Left lung (tissue), 10 donors: ENCODE results near the gene FYTTD1. TPM values are rescaled to one million over a fixed set of nuclear protein-coding genes. Genes with fewer than 3 reads are reported as not detected.

Experiments
- ATAC-seq: fragments of 200-7000 bp; cut with Tn5 transposase; one replicate; pipeline ENCODE4 v1.9.1; 2020; ENCODE audit warnings: moderate library complexity
- DNase-seq, 4 donors: peaks; one replicate each; pipeline ENCODE4 v3.0.0-alpha.2; 2013 to 2020
- H3K27ac ChIP-seq, 2 donors: fragments of 200-600 bp; sonication (generic) in 1 of 2; one replicate each; pipeline versions ENCODE4 v1.5.0 to v1.8.0; 2020 to 2021
- H3K27me3 ChIP-seq, 2 donors: fragments of 200-600 bp; sonication (generic) in 1 of 2; one replicate each; pipeline versions ENCODE4 v1.5.0 to v1.8.0; 2020 to 2021
- H3K36me3 ChIP-seq, 2 donors: fragments of 200-600 bp; sonication (generic) in 1 of 2; one replicate each; pipeline versions ENCODE4 v1.5.0 to v1.8.0; 2020 to 2021
- H3K4me1 ChIP-seq, 2 donors: fragments of 200-600 bp; one replicate each; pipeline ENCODE4 v1.8.0; 2021
- H3K4me3 ChIP-seq, 2 donors: fragments of 200-600 bp; sonication (generic) in 1 of 2; one replicate each; pipeline versions ENCODE4 v1.5.0 to v1.8.0; 2020 to 2021; ENCODE audit warnings: mild to moderate bottlenecking in 1 of 2
- H3K9me3 ChIP-seq, 2 donors: fragments of 200-600 bp; sonication (generic) in 1 of 2; one replicate each; pipeline versions ENCODE4 v1.5.0 to v1.8.0; 2020 to 2021
- intact Hi-C, 2 donors: fragments of 100-400 bp; cut with DNase I; formaldehyde crosslinking; loops; one replicate each; pipeline versions ENCODE4 v1.11.2 to v1.14.2; 2022
- polyA plus RNA-seq, 6 donors: library from polyadenylated mRNA; unstranded; fragments of 120-200 nt; gene quantifications; one replicate each; pipeline ENCODE4 v1.2.1, GENCODE V29; 2013; ENCODE audit not compliant: insufficient read length in 6 of 6
- total RNA-seq, 2 donors: library from RNA; stranded (reverse); fragmentation: NEBNext Ultra II Directional; extraction: Animal tissue kit (Norgen Biotek cat#: 25700); gene quantifications; one replicate each; pipeline ENCODE4 v1.2.1, GENCODE V29; 2021
- TF ChIP-seq, protein P1 (sequence below), 2 donors: fragments of 200-600 bp; sonication (generic) in 1 of 2; IDR thresholded peaks; one replicate each; pipeline versions ENCODE4 v1.5.0 to v1.8.0; 2021; ENCODE audit warnings: antibody characterized with exemption in 2 of 2
- donor health status: DM: no; HTN: yes; CAD: no.
- donor health status: DM: no; HTN: no; CAD: no.

Gene FYTTD1
- total and polyA plus RNA-seq, 8 donors, result 46.8 to 115 (median 92.4) TPM

DNA sequence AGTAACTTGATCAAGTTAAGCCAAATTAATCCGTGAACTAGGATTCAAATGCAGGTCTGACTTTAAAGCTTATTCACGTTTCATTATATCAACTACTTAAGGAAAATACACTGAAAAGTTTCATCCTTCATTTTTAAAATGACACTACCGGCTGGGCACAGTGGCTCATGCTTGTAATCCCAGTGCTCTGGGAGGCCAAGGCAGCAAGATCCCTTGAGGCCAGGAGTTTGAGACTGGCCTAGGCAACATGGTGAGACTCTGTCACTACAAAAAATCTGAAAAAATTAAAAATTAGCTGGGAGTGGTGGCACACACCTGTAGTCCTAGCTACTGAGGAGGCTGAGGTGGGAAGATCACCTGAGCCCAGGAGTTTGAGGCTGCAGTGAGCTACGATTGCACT, 16.6 kb upstream of the FYTTD1 start:
- Histone ChIP-seq H3K27me3 (no peaks in the 10 kb centered on the region), H3K36me3 (no peaks in the 10 kb centered on the region), H3K4me3 (no peak overlapping the region), H3K27ac (no peak overlapping the region), H3K4me1 (peaks cover 11 to 37% of the 10 kb centered on the region in 2 donors), H3K9me3 (no peaks in the 10 kb centered on the region)
- TF ChIP-seq, protein P1, sequence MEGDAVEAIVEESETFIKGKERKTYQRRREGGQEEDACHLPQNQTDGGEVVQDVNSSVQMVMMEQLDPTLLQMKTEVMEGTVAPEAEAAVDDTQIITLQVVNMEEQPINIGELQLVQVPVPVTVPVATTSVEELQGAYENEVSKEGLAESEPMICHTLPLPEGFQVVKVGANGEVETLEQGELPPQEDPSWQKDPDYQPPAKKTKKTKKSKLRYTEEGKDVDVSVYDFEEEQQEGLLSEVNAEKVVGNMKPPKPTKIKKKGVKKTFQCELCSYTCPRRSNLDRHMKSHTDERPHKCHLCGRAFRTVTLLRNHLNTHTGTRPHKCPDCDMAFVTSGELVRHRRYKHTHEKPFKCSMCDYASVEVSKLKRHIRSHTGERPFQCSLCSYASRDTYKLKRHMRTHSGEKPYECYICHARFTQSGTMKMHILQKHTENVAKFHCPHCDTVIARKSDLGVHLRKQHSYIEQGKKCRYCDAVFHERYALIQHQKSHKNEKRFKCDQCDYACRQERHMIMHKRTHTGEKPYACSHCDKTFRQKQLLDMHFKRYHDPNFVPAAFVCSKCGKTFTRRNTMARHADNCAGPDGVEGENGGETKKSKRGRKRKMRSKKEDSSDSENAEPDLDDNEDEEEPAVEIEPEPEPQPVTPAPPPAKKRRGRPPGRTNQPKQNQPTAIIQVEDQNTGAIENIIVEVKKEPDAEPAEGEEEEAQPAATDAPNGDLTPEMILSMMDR (IDR thresholded peaks at IDR 0.05), result no peak
- intact Hi-C loops, result no loop called here
- DNase-seq (no peak), ATAC-seq (no peak)

DNA sequence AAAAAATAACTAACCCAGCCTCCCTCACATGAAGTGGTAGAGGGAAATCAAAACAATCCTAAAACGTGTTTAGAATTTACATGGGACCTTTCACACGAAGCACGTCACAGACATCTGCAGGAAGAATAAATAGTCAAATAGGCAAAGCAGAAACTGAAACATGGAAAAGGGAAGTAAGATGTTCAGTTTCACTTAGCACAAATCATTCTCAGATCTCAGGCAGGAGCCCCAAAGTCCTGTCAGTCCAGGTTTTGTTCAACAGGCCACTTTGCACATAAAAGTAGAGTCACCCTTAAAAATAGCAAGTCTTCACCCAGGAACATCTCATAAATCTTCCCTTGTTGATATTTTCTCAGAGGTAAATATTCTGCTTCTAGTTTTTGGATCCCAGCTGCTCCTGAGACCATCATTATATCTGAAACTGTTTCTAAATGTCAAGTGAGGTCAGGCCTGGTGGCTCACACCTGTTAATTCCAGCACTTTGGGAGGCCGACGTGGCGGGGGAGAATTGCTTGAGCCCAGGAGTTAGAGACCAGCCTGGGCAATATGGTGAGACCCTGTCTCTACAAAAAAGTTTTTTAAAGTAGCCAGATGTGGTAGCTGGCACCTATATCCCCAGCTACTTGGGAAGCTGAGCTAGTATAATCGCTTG, 14.9 kb upstream of the FYTTD1 start:
- intact Hi-C loops, result no loop called here
- DNase-seq (no peak), ATAC-seq (no peak)
- peaks cover 11 to 30% of the 10 kb centered on the region in 2 donors for H3K4me1 ChIP-seq
- no peaks in the 10 kb centered on the region for H3K9me3 ChIP-seq
- H3K36me3 ChIP-seq, result no peaks in the 10 kb centered on the region
- H3K27me3 ChIP-seq, result no peaks in the 10 kb centered on the region
- H3K27ac ChIP-seq, result peak overlapping the region; percentile 28 to 65
- TF ChIP-seq, protein P1 (IDR thresholded peaks at IDR 0.05), result no peak
- H3K4me3 ChIP-seq, result peak overlapping the region in 1 of 2 donors; percentile 97

DNA sequence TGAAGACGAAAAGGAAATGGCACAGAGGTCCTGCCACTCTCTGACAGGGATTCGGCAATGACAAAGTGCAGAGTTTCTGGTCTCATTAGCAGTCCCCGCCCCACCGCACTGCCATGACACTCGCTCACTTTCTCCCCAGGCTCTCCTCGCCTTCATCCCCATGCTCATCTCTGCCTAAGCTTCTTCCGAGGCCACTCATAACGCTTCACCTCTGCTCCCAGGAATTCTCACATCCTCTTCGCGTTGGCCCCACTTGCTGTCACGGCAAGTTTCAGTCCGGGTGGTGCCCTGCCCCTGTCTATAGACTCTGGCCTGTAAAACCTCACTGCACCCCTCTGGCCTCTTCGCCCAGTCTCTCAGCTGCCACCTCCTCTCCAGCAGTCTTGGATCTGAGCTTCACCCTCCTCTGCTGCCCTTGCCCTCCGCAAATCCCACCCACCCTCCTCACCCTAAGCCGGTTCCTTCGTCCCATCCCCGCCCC, 13.6 kb upstream of the FYTTD1 start:
- Histone ChIP-seq H3K4me3 (peak overlapping the region; percentile 96 to 97), H3K27me3 (no peaks in the 10 kb centered on the region), H3K36me3 (no peaks in the 10 kb centered on the region), H3K27ac (peak overlapping the region; percentile 82 to 90), H3K9me3 (no peaks in the 10 kb centered on the region), H3K4me1 (peaks cover 11 to 30% of the 10 kb centered on the region in 2 donors)
- ATAC-seq (peak; percentile 11), DNase-seq (no peak)
- intact Hi-C loops, result no loop called here
- TF ChIP-seq, protein P1 (IDR thresholded peaks at IDR 0.05), result no peak

DNA sequence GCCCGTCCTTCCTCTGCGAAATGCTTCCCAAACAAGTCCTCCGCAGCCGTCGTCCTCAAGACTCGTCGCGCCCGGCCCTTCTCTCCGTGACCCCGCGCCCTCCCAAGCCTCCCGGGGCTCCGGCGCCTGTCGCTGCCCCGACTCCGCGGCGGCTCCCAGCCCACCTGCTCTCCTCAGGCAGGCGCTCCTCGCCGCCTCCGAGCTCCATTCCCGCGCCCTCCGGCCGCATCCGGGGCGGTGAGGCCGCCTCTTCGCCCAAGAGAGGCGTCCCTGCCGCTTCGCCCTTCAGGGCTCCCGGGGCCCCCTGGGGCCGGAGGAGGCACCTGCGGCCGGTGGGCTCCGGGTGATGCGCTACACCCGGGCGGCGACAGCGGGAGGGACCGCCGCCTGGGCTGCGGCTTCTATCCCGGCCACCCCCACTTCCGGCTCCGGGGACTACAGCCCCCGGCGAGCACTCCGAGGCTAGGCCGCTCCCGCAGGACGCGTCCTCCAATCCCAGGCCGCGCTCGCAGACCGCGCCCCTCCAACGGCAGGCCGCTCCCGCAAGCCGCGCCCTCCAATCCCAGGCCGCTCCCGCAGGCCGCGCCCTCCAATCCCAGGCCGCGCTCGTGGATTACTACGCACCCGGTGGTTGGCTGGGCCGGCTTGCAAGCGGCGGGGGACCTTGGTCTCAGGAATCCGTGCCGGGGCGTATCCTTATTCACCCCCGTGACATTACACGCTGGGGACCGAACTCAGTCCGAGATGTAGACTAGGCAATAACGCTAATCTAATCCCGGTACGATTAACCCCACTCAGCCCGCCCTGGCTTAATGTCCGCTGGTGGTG, 13.0 kb upstream of the FYTTD1 start, which contains the start of gene RUBCN:
Gene RUBCN (minus strand): TSS at position 414 of the 828 bp plus-strand sequence. CDS start 185 bp downstream, at position 229.
- ATAC-seq, result peak; percentile 99
- peak within 1 kb of the TSS; percentile 96 to 97 for H3K4me3 ChIP-seq
- intact Hi-C loops, result no loop called here
- H3K27ac ChIP-seq, result peak within 1 kb of the TSS; percentile 82 to 90
- peaks cover 11 to 30% of the 10 kb centered on the region in 2 donors for H3K4me1 ChIP-seq
- DNase-seq, result peak; percentile 92 to 98 (median 97)
- H3K36me3 ChIP-seq, result no peaks in the 10 kb centered on the region
- no peaks in the 10 kb centered on the region for H3K9me3 ChIP-seq
- TF ChIP-seq, protein P1 (IDR thresholded peaks at IDR 0.05), result peak in 1 of 2 donors; percentile 7
- H3K27me3 ChIP-seq, result no peaks in the 10 kb centered on the region

DNA sequence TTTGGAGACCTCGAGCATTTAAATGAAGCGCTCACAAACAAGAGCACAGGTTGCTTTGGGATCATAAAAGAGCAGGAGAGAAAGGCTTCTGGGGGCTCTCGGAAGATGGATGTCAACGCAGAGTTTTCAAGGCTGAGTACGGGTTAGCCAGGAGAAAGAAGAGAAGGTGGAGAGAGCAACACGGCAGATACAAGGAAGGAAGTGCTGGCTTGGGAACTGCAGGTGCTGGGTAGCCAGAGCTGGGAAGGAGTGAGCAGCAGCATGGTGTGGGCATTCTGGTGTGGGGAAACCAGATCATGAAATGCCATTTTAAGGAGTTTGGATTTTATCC, 12.4 kb upstream of the FYTTD1 start:
- Histone ChIP-seq H3K36me3 (no peaks in the 10 kb centered on the region), H3K27ac (peak overlapping the region; percentile 82 to 90), H3K4me3 (peak overlapping the region; percentile 96 to 97), H3K4me1 (peaks cover 11 to 30% of the 10 kb centered on the region in 2 donors), H3K27me3 (no peaks in the 10 kb centered on the region), H3K9me3 (no peaks in the 10 kb centered on the region)
- peak; percentile 15 for ATAC-seq
- intact Hi-C loops, result no loop called here
- no peak for DNase-seq
- TF ChIP-seq, protein P1 (IDR thresholded peaks at IDR 0.05), result no peak
